Thoracic aorta (tissue), 2 donors: ENCODE results near the gene CLEC11A. TPM values are rescaled to one million over a fixed set of nuclear protein-coding genes. Genes with fewer than 3 reads are reported as not detected.
A peak's percentile ranks its signal among the peaks of the same experiment; 100 is the strongest.

Source experiments
- ATAC-seq: fragments of 150-250 bp; one replicate; pipeline ENCODE4 v1.8.0; 2017; ENCODE audit warnings: low read depth; ENCODE audit not compliant: insufficient number of reproducible peaks, low FRiP score
- DNase-seq: peaks from one replicate; pipeline ENCODE4 v3.0.0-alpha.2; 2020; ENCODE audit warnings: low spot score
- H3K27ac ChIP-seq, 2 donors: fragments of 200-600 bp; sonication (generic); 1 replicate in 1 of 2; 2 replicates in 1 of 2; pipeline ENCODE4 v1.5.1; 2016; ENCODE audit warnings: mild to moderate bottlenecking in 2 of 2, moderate library complexity in 2 of 2
- H3K27me3 ChIP-seq: fragments of 200-600 bp; sonication (generic); replicated peaks from 2 replicates; pipeline ENCODE4 v1.6.0; 2016; ENCODE audit warnings: mild to moderate bottlenecking; ENCODE audit not compliant: insufficient read depth
- H3K36me3 ChIP-seq: fragments of 200-600 bp; sonication (generic); one replicate; pipeline ENCODE4 v1.5.1; 2016
- H3K4me1 ChIP-seq, 2 donors: fragments of 200-600 bp; sonication (generic); 1 replicate in 1 of 2; 2 replicates in 1 of 2; pipeline versions ENCODE4 v1.5.1 to v1.6.0; 2016; ENCODE audit warnings: low read depth in 2 of 2, mild to moderate bottlenecking in 1 of 2; ENCODE audit not compliant: control insufficient read depth in 1 of 2
- H3K4me3 ChIP-seq: fragments of 200-600 bp; sonication (generic); 2 replicates; pipeline ENCODE4 v1.5.1; 2016; ENCODE audit warnings: mild to moderate bottlenecking
- H3K9me3 ChIP-seq: fragments of 200-600 bp; sonication (generic); 2 replicates; pipeline ENCODE4 v1.5.1; 2016
- total RNA-seq, 2 donors: library from RNA; depleted of rRNA; stranded (reverse); fragments of >200 nt; gene quantifications; one replicate each; pipeline versions ENCODE4 v1.1.0 to v1.2.3, GENCODE V29; 2016
- TF ChIP-seq, protein P1 (sequence below): fragments of 200-600 bp; sonication (generic); IDR thresholded peaks from one replicate; pipeline ENCODE4 v1.5.1; 2019; ENCODE audit warnings: antibody characterized with exemption

CLEC11A gene
- total RNA-seq, 2 donors from 2014 or later, result 10.5 to 35.3 TPM

- H3K27ac ChIP-seq, result no peak overlapping the region
- H3K36me3 ChIP-seq, result no peaks in the 10 kb centered on the region
- H3K9me3 ChIP-seq, result no peaks in the 10 kb centered on the region
- H3K4me1 ChIP-seq, result peaks cover 10 to 25% of the 10 kb centered on the region in 2 donors
- DNase-seq (no peak), ATAC-seq (no peak)
- no peak overlapping the region for H3K4me3 ChIP-seq
- H3K27me3 ChIP-seq, result no peaks in the 10 kb centered on the region
- TF ChIP-seq, protein P1, sequence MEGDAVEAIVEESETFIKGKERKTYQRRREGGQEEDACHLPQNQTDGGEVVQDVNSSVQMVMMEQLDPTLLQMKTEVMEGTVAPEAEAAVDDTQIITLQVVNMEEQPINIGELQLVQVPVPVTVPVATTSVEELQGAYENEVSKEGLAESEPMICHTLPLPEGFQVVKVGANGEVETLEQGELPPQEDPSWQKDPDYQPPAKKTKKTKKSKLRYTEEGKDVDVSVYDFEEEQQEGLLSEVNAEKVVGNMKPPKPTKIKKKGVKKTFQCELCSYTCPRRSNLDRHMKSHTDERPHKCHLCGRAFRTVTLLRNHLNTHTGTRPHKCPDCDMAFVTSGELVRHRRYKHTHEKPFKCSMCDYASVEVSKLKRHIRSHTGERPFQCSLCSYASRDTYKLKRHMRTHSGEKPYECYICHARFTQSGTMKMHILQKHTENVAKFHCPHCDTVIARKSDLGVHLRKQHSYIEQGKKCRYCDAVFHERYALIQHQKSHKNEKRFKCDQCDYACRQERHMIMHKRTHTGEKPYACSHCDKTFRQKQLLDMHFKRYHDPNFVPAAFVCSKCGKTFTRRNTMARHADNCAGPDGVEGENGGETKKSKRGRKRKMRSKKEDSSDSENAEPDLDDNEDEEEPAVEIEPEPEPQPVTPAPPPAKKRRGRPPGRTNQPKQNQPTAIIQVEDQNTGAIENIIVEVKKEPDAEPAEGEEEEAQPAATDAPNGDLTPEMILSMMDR, result no peak
These were observed 2.2 kb upstream of the CLEC11A start for GRCh38 chr19:50720921-50721381.

DNA sequence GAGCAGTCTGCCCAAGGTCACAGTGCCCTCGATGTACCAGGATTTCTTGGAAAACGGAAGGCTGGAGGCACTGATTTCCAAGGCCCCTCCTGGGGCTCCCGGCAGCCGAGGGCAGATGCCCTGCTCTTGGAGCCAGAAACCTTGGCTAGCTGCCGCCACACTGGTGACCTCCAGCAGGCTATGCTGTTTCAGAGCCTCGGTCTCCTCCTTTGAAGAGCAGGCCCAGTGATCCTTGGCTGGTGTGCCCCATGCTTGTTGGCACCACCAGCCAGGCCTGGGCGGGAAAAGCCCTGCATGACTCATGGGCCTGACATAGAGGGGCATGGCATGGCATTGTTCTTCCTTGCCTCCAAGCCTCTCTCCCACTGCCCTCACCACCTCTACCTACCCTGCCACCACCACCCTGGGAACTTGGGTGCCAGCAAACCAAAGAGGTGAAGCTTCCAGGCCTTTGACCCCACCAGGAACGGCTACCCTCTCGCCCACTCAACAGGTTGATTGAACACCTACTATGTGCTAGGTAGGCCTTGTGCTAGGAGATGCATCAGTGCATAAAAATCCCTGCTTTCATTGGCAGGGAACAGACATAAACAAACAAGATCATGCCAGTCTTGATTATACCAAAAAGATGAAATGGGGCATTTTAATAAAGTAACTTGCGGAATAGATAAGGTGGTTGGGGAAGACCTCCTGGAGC is 1.6 kb upstream of the CLEC11A start:
- DNase-seq, result no peak
- TF ChIP-seq, protein P1, result no peak
- H3K9me3 ChIP-seq, result no peaks in the 10 kb centered on the region
- no peak overlapping the region for H3K4me3 ChIP-seq
- ATAC-seq, result no peak
- no peaks in the 10 kb centered on the region for H3K27me3 ChIP-seq
- H3K36me3 ChIP-seq, result no peaks in the 10 kb centered on the region
- H3K27ac ChIP-seq, result no peak overlapping the region
- H3K4me1 ChIP-seq, result peaks cover 10 to 25% of the 10 kb centered on the region in 2 donors

- no peak for DNase-seq
- H3K27me3 ChIP-seq, result no peaks in the 10 kb centered on the region
- TF ChIP-seq, protein P1, result no peak
These were observed 757 bp upstream of the CLEC11A start for GRCh38 chr19:50722201-50723013.

GRCh38 chr19:50723735-50724521 is 764 bp downstream of the CLEC11A start:
- DNase-seq (no peak), ATAC-seq (no peak)
- Histone ChIP-seq H3K27me3 (no peaks in the 10 kb centered on the region), H3K4me1 (peaks cover 4 to 20% of the 10 kb centered on the region in 2 donors), H3K27ac (no peak overlapping the region), H3K9me3 (no peaks in the 10 kb centered on the region), H3K4me3 (peak overlapping the region; percentile 65), H3K36me3 (no peaks in the 10 kb centered on the region)
- TF ChIP-seq, protein P1, result no peak

More at GRCh38 chr19:50722201-50723013, 757 bp upstream of the CLEC11A start:
- H3K4me1 ChIP-seq, result peaks cover 10 to 25% of the 10 kb centered on the region in 2 donors
- H3K27ac ChIP-seq, result no peak overlapping the region
- no peaks in the 10 kb centered on the region for H3K36me3 ChIP-seq
- H3K9me3 ChIP-seq, result no peaks in the 10 kb centered on the region
- no peak for ATAC-seq
- no peak overlapping the region for H3K4me3 ChIP-seq
